Thyroid gland (tissue), 4 donors: ENCODE results near the gene CIB1. TPM values are rescaled to one million over a fixed set of nuclear protein-coding genes. Genes with fewer than 3 reads are reported as not detected.

Experiments
- DNase-seq, 2 donors: peaks; one replicate each; pipeline ENCODE4 v3.0.0-alpha.2; 2019
- H3K27ac ChIP-seq, 3 donors: fragments of 200-600 bp; sonication (generic); 1 replicate in 2 of 3; 2 replicates in 1 of 3; pipeline ENCODE4 v1.5.1; 2016 to 2019; ENCODE audit warnings: mild to moderate bottlenecking in 1 of 3, moderate library complexity in 1 of 3
- H3K27me3 ChIP-seq: fragments of 200-600 bp; sonication (generic); one replicate; pipeline ENCODE4 v1.5.1; 2019
- H3K36me3 ChIP-seq, 2 donors: fragments of 200-600 bp; sonication (generic); one replicate each; pipeline ENCODE4 v1.5.1; 2016 to 2019
- H3K4me1 ChIP-seq, 2 donors: fragments of 200-600 bp; sonication (generic); one replicate each; pipeline ENCODE4 v1.5.1; 2017 to 2019
- H3K4me3 ChIP-seq, 3 donors: fragments of 200-600 bp; sonication (generic); replicated peaks in 1 of 3; 1 replicate in 2 of 3; 2 replicates in 1 of 3; pipeline ENCODE4 v1.5.1; 2016; ENCODE audit warnings: mild to moderate bottlenecking in 1 of 3
- H3K9me3 ChIP-seq: fragments of 200-600 bp; sonication (generic); one replicate; pipeline ENCODE4 v1.5.1; 2017
- POLR2A ChIP-seq, 2 donors: fragments of 450-650 bp; IDR thresholded peaks; one replicate each; pipeline ENCODE4 v1.6.1; 2017; ENCODE audit warnings: antibody characterized with exemption in 2 of 2, mild to moderate bottlenecking in 2 of 2, moderate library complexity in 1 of 2
- WGBS, 2 donors: methylation state at CpG; one replicate each; pipeline ENCODE4 v1.1.5; 2017; 5-methylcytosine and 5-hydroxymethylcytosine counted together
- intact Hi-C: fragments of 100-400 bp; cut with DNase I; formaldehyde crosslinking; loops from one replicate; pipeline ENCODE4 v1.15.1; 2023
- total RNA-seq, 4 donors: library from RNA; depleted of rRNA; stranded (reverse); fragments of >200 nt; gene quantifications; one replicate each; pipeline ENCODE4 v1.2.3, GENCODE V29; 2016
- TF ChIP-seq, protein P1 (sequence below), 6 experiments: fragments of 200-600 bp in 3 of 6; fragments of 450-650 bp in 3 of 6; sonication (generic) in 3 of 6; IDR thresholded peaks; one replicate each; pipeline ENCODE4 v1.5.1; 2016 to 2019; ENCODE audit warnings: antibody characterized with exemption in 6 of 6, mild to moderate bottlenecking in 2 of 6, inconsistent platforms in 1 of 6, moderate library complexity in 1 of 6

The CIB1 gene
- total RNA-seq, 4 donors from 2014 or later, result 24.3 to 90.0 (median 30.8) TPM

GRCh38 chr15:90202929-90203328 is 30.8 kb downstream of the CIB1 start:
- H3K9me3 ChIP-seq, result no peaks in the 10 kb centered on the region
- intact Hi-C loops, result no loop called here
- H3K4me3 ChIP-seq, result no peak overlapping the region
- 78 to 84% methylated on average over 4 of the region's 4 CpGs for WGBS, 2 donors
- H3K27me3 ChIP-seq, result no peaks in the 10 kb centered on the region
- DNase-seq, result no peak
- TF ChIP-seq, protein P1, sequence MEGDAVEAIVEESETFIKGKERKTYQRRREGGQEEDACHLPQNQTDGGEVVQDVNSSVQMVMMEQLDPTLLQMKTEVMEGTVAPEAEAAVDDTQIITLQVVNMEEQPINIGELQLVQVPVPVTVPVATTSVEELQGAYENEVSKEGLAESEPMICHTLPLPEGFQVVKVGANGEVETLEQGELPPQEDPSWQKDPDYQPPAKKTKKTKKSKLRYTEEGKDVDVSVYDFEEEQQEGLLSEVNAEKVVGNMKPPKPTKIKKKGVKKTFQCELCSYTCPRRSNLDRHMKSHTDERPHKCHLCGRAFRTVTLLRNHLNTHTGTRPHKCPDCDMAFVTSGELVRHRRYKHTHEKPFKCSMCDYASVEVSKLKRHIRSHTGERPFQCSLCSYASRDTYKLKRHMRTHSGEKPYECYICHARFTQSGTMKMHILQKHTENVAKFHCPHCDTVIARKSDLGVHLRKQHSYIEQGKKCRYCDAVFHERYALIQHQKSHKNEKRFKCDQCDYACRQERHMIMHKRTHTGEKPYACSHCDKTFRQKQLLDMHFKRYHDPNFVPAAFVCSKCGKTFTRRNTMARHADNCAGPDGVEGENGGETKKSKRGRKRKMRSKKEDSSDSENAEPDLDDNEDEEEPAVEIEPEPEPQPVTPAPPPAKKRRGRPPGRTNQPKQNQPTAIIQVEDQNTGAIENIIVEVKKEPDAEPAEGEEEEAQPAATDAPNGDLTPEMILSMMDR (IDR thresholded peaks at IDR 0.05), result no peak
- TF ChIP-seq POLR2A (IDR thresholded peaks at IDR 0.05), result no peak
- H3K27ac ChIP-seq, result no peak overlapping the region
- H3K36me3 ChIP-seq, result no peaks in the 10 kb centered on the region
- peaks cover 29 to 40% of the 10 kb centered on the region in 2 donors for H3K4me1 ChIP-seq

- no peak for DNase-seq
- intact Hi-C loops, result no loop called here
- H3K4me3 ChIP-seq, result peak overlapping the region; percentile 54 to 93 (median 89)
- TF ChIP-seq, protein P1 (IDR thresholded peaks at IDR 0.05), result no peak
- TF ChIP-seq POLR2A (IDR thresholded peaks at IDR 0.05), result no peak
- H3K36me3 ChIP-seq, result no peaks in the 10 kb centered on the region
- no peaks in the 10 kb centered on the region for H3K27me3 ChIP-seq
- H3K4me1 ChIP-seq, result peaks cover 28 to 35% of the 10 kb centered on the region in 2 donors
- peak overlapping the region; percentile 77 to 95 (median 93) for H3K27ac ChIP-seq
- H3K9me3 ChIP-seq, result no peaks in the 10 kb centered on the region
- WGBS, 2 donors, result 15% methylated on average over 7 to 9 of the region's 25 CpGs
Measured at GRCh38 chr15:90201944-90202375, 31.8 kb downstream of the CIB1 start.

- no peaks in the 10 kb centered on the region for H3K9me3 ChIP-seq
- peaks cover 28 to 35% of the 10 kb centered on the region in 2 donors for H3K4me1 ChIP-seq
- peak; percentile 83 to 86 for DNase-seq
- 0 to 1% methylated on average over 9 to 25 of the region's 88 CpGs for WGBS, 2 donors
- intact Hi-C loops, result no loop called here
- H3K4me3 ChIP-seq, result peak within 1 kb of the TSS; percentile 54 to 93 (median 89)
- H3K36me3 ChIP-seq, result no peaks in the 10 kb centered on the region
- peak in 1 of 2 donors; percentile 79 for TF ChIP-seq POLR2A (IDR thresholded peaks at IDR 0.05)
- TF ChIP-seq, protein P1 (IDR thresholded peaks at IDR 0.05), result peak in 1 of 6 experiments; percentile 13
- H3K27ac ChIP-seq, result peak within 1 kb of the TSS; percentile 77 to 95 (median 93)
- H3K27me3 ChIP-seq, result no peaks in the 10 kb centered on the region
Measured at GRCh38 chr15:90201130-90201943, 32.4 kb downstream of the CIB1 start, which contains the start of gene SEMA4B. SEMA4B (plus strand) TSS chr15:90201330; CDS start chr15:90201579, 249 bp downstream.

- Histone ChIP-seq H3K36me3 (no peaks in the 10 kb centered on the region), H3K4me3 (peak overlapping the region; percentile 54 to 93 (median 89)), H3K27me3 (no peaks in the 10 kb centered on the region), H3K9me3 (no peaks in the 10 kb centered on the region), H3K27ac (peak overlapping the region; percentile 77 to 95 (median 93)), H3K4me1 (peaks cover 28 to 35% of the 10 kb centered on the region in 2 donors)
- WGBS, 2 donors, result 24% methylated on average over 14 to 16 of the region's 24 CpGs
- peak in 1 of 2 donors; percentile 35 for DNase-seq
- intact Hi-C loops, result no loop called here
- no peak for TF ChIP-seq POLR2A (IDR thresholded peaks at IDR 0.05)
- TF ChIP-seq, protein P1 (IDR thresholded peaks at IDR 0.05), result no peak
Measured at GRCh38 chr15:90200534-90201129, 33.1 kb downstream of the CIB1 start.
